ENCODE measurements around the gene SLC35B2. TPM values are rescaled to one million over a fixed set of nuclear protein-coding genes. Genes with fewer than 3 reads are reported as not detected.

SLC35B2 gene
- total RNA-seq, 1 donor = 92.8 TPM

GRCh38 chr6:44271914-44272313, 14.6 kb upstream of the SLC35B2 start:
- no peak overlapping the region for H3K4me3 ChIP-seq (ENCODE audit: low read depth, low read length)
- DNase-seq (ENCODE audit: low read depth) = no peak
- no peak for TF ChIP-seq CTCF (IDR thresholded peaks at IDR 0.05; ENCODE audit: insufficient read depth, low read depth, low read length)

GRCh38 chr6:44271406-44271723, 14.0 kb upstream of the SLC35B2 start:
- DNase-seq (ENCODE audit: low read depth) = no peak
- no peak for TF ChIP-seq CTCF (IDR thresholded peaks at IDR 0.05; ENCODE audit: insufficient read depth, low read depth, low read length)
- H3K4me3 ChIP-seq (ENCODE audit: low read depth, low read length) = no peak overlapping the region

- TF ChIP-seq CTCF (IDR thresholded peaks at IDR 0.05; ENCODE audit: insufficient read depth, low read depth, low read length) = no peak
- no peak for DNase-seq (ENCODE audit: low read depth)
- peak overlapping the region; percentile 9 for H3K4me3 ChIP-seq (ENCODE audit: low read depth, low read length)
Observed at GRCh38 chr6:44270526-44271405, 13.4 kb upstream of the SLC35B2 start.

GRCh38 chr6:44269921-44270525, 12.7 kb upstream of the SLC35B2 start, which contains the start of gene TMEM151B:
TMEM151B (plus strand) TSS chr6:44270450; CDS start chr6:44270743, 293 bp downstream.
- DNase-seq (ENCODE audit: low read depth) = no peak
- peak within 1 kb of the TSS; percentile 9 for H3K4me3 ChIP-seq (ENCODE audit: low read depth, low read length)
- TF ChIP-seq CTCF (IDR thresholded peaks at IDR 0.05; ENCODE audit: insufficient read depth, low read depth, low read length) = no peak

- no peak overlapping the region for H3K4me3 ChIP-seq (ENCODE audit: low read depth, low read length)
- no peak for DNase-seq (ENCODE audit: low read depth)
- TF ChIP-seq CTCF (IDR thresholded peaks at IDR 0.05; ENCODE audit: insufficient read depth, low read depth, low read length) = no peak
Observed at GRCh38 chr6:44269178-44269920, 12.0 kb upstream of the SLC35B2 start.

- H3K4me3 ChIP-seq (ENCODE audit: low read depth, low read length) = no peak overlapping the region
- DNase-seq (ENCODE audit: low read depth) = peak; percentile 54
- TF ChIP-seq CTCF (IDR thresholded peaks at IDR 0.05; ENCODE audit: insufficient read depth, low read depth, low read length) = peak; percentile 97
Observed at GRCh38 chr6:44268095-44268628, 10.8 kb upstream of the SLC35B2 start.
